Stomach (tissue), 4 donors: ENCODE measurements around the gene BNC2.

Source experiments
- CTCF ChIP-seq, 7 experiments: fragments of 450-650 bp in 4 of 7; fragments of 200-600 bp in 3 of 7; sonication (generic) in 3 of 7; IDR thresholded peaks; one replicate each; pipeline ENCODE4 v1.5.1; 2016 to 2019; ENCODE audit warnings: antibody characterized with exemption in 7 of 7, control low read depth in 2 of 7, mild to moderate bottlenecking in 1 of 7
- EP300 ChIP-seq: sonication (generic); formaldehyde crosslinking; IDR thresholded peaks from one replicate; pipeline ENCODE4 v1.6.1; 2017; ENCODE audit warnings: antibody characterized with exemption
- POLR2A ChIP-seq, 4 donors: fragments of 450-650 bp; IDR thresholded peaks; one replicate each; pipeline ENCODE4 v1.6.1; 2016; ENCODE audit warnings: antibody characterized with exemption in 4 of 4, control low read depth in 2 of 4, mild to moderate bottlenecking in 1 of 4, moderate library complexity in 1 of 4

GRCh38 chr9:16866587-16866986, 3.9 kb downstream of the BNC2 start:
- no peak for TF ChIP-seq CTCF (IDR thresholded peaks at IDR 0.05)
- no peak for TF ChIP-seq POLR2A (IDR thresholded peaks at IDR 0.05)
- no peak for TF ChIP-seq EP300
